Endodermal cell (in vitro differentiated cells): ENCODE measurements around the gene JMJD7. TPM values are rescaled to one million over a fixed set of nuclear protein-coding genes. Genes with fewer than 3 reads are reported as not detected.

Source experiments
- DNase-seq: peaks from one replicate; pipeline ENCODE4 v3.0.0-alpha.2; 2017
- H3K27ac ChIP-seq: 2 replicates; pipeline ENCODE4 v1.5.1; 2013; ENCODE audit warnings: mild to moderate bottlenecking, low read depth, low read length, moderate library complexity
- H3K27me3 ChIP-seq: 2 replicates; pipeline ENCODE4 v1.6.1; 2013; ENCODE audit warnings: mild to moderate bottlenecking, low read length, moderate library complexity; ENCODE audit not compliant: insufficient read depth, control insufficient read depth, poor library complexity, severe bottlenecking
- H3K36me3 ChIP-seq: 2 replicates; pipeline ENCODE4 v1.7.0; 2013; ENCODE audit warnings: mild to moderate bottlenecking, low read length, moderate library complexity; ENCODE audit not compliant: control insufficient read depth, insufficient read depth
- H3K4me1 ChIP-seq: one replicate; pipeline ENCODE4 v1.7.0; 2013; ENCODE audit warnings: low read length; ENCODE audit not compliant: control insufficient read depth, insufficient read depth
- H3K4me3 ChIP-seq: 2 replicates; pipeline ENCODE4 v1.5.1; 2013; ENCODE audit warnings: mild to moderate bottlenecking, low read length, moderate library complexity
- H3K9ac ChIP-seq: 2 replicates; pipeline ENCODE4 v1.6.1; 2013; ENCODE audit warnings: mild to moderate bottlenecking, low read length, moderate library complexity; ENCODE audit not compliant: poor library complexity, severe bottlenecking; ENCODE audit errors: extremely low read depth
- H3K9me3 ChIP-seq: 2 replicates; pipeline ENCODE4 v1.6.1; 2013; ENCODE audit warnings: mild to moderate bottlenecking, low read length, moderate library complexity; ENCODE audit not compliant: control insufficient read depth
- H3K27ac Mint-ChIP-seq: 2 replicates; pipeline ENCODE4 v1.8.0; 2020; ENCODE audit warnings: mixed read lengths
- H3K27me3 Mint-ChIP-seq: 2 replicates; pipeline ENCODE4 v1.8.0; 2021; ENCODE audit warnings: mild to moderate bottlenecking, mixed read lengths; ENCODE audit not compliant: insufficient read depth
- H3K36me3 Mint-ChIP-seq: 2 replicates; pipeline ENCODE4 v1.8.0; 2020; ENCODE audit warnings: low read depth, mixed read lengths
- H3K4me1 Mint-ChIP-seq: 2 replicates; pipeline ENCODE4 v1.8.0; 2020; ENCODE audit warnings: mixed read lengths
- H3K4me3 Mint-ChIP-seq: 2 replicates; pipeline ENCODE4 v1.8.0; 2020; ENCODE audit warnings: mild to moderate bottlenecking, moderate library complexity, mixed read lengths
- H3K9me3 Mint-ChIP-seq: 2 replicates; pipeline ENCODE4 v1.8.0; 2020; ENCODE audit warnings: mild to moderate bottlenecking, mixed read lengths
- CTCF ChIP-seq: fragments of 200-600 bp; sonication (generic); conservative IDR thresholded peaks from 2 replicates; pipeline ENCODE4 v1.5.0; 2021; ENCODE audit warnings: antibody characterized with exemption, mild to moderate bottlenecking
- WGBS, 2 experiments: methylation state at CpG; one replicate each; pipeline versions ENCODE4 v1.1.5 to v1.1.7; 2013; ENCODE audit warnings: missing lambda C conversion rate in 2 of 2, mixed read lengths in 1 of 2; ENCODE audit not compliant: insufficient coverage in 1 of 2, insufficient read length in 1 of 2; 5-methylcytosine and 5-hydroxymethylcytosine counted together
- total RNA-seq, 2 donors: library from RNA; stranded (reverse); fragmentation: NEBNext Ultra II Directional in 1 of 2; extraction: Animal tissue kit (Norgen Biotek cat#: 25700) in 1 of 2; gene quantifications; 2 replicates in 1 of 2; 3 replicates in 1 of 2; pipeline ENCODE4 v1.2.1, GENCODE V29; 2021

The JMJD7 gene
- total RNA-seq, 2 donors from 2014 or later: 18.4 to 22.1 TPM

- DNase-seq: no peak
- H3K36me3 Mint-ChIP-seq: no peaks in the 10 kb centered on the region
- no peaks in the 10 kb centered on the region for H3K4me1 Mint-ChIP-seq
- Histone ChIP-seq H3K36me3 (no peaks in the 10 kb centered on the region), H3K27ac (no peak overlapping the region), H3K9me3 (no peaks in the 10 kb centered on the region), H3K27me3 (peaks cover 3% of the 10 kb centered on the region), H3K9ac (no peak overlapping the region), H3K4me3 (no peak overlapping the region), H3K4me1 (no peaks in the 10 kb centered on the region)
- H3K4me3 Mint-ChIP-seq: no peak overlapping the region
- 92 to 96% methylated on average over 10 to 12 of the region's 12 CpGs for WGBS, 2 experiments
- H3K27me3 Mint-ChIP-seq: peaks cover 9% of the 10 kb centered on the region
- no peak for TF ChIP-seq CTCF
- H3K9me3 Mint-ChIP-seq: no peaks in the 10 kb centered on the region
- H3K27ac Mint-ChIP-seq: no peak overlapping the region
Observed at GRCh38 chr15:41874736-41875135, 46.8 kb downstream of the JMJD7 start.

- Histone ChIP-seq H3K36me3 (no peaks in the 10 kb centered on the region), H3K27ac (no peak overlapping the region), H3K4me1 (no peaks in the 10 kb centered on the region), H3K4me3 (no peak overlapping the region), H3K9me3 (no peaks in the 10 kb centered on the region), H3K9ac (no peak overlapping the region), H3K27me3 (peaks cover 16% of the 10 kb centered on the region)
- Mint-ChIP-seq H3K4me1 (no peaks in the 10 kb centered on the region), H3K4me3 (no peak overlapping the region), H3K9me3 (no peaks in the 10 kb centered on the region), H3K27me3 (peaks cover 20% of the 10 kb centered on the region), H3K27ac (no peak overlapping the region), H3K36me3 (no peaks in the 10 kb centered on the region)
- no peak for TF ChIP-seq CTCF
- WGBS, 2 experiments: 82 to 90% methylated on average over 11 to 13 of the region's 13 CpGs
- DNase-seq: no peak
Observed at GRCh38 chr15:41876007-41876406, 48.1 kb downstream of the JMJD7 start.

- H3K36me3 ChIP-seq: no peaks in the 10 kb centered on the region
- Mint-ChIP-seq H3K9me3 (no peaks in the 10 kb centered on the region), H3K27me3 (peaks cover 27% of the 10 kb centered on the region), H3K36me3 (no peaks in the 10 kb centered on the region), H3K27ac (no peak overlapping the region), H3K4me1 (peaks cover 1% of the 10 kb centered on the region), H3K4me3 (no peak overlapping the region)
- no peak for TF ChIP-seq CTCF
- no peaks in the 10 kb centered on the region for H3K4me1 ChIP-seq
- no peak overlapping the region for H3K9ac ChIP-seq
- WGBS, 2 experiments: 84 to 90% methylated on average over 2 to 12 of the region's 12 CpGs
- H3K27ac ChIP-seq: no peak overlapping the region
- H3K9me3 ChIP-seq: no peaks in the 10 kb centered on the region
- no peak for DNase-seq
- H3K4me3 ChIP-seq: no peak overlapping the region
- H3K27me3 ChIP-seq: peaks cover 23% of the 10 kb centered on the region
Observed at GRCh38 chr15:41876689-41877088, 48.8 kb downstream of the JMJD7 start.
